Activated CD4-positive, alpha-beta T cell treated with anti-CD3 and anti-CD28 coated beads, Interleukin-10, Interleukin-2, amounts not matched to agents 100 ng/mL and 50 ng/mL, durations not matched to agents 16 hours and 8 hours (primary cell): ENCODE data around the gene SLC29A2.
A peak's percentile ranks its signal among the peaks of the same experiment; 100 is the strongest.

Source experiments
- DNase-seq: peaks from one replicate; pipeline ENCODE4 v3.0.0-alpha.2; 2020

SLC29A2 gene, protein sequence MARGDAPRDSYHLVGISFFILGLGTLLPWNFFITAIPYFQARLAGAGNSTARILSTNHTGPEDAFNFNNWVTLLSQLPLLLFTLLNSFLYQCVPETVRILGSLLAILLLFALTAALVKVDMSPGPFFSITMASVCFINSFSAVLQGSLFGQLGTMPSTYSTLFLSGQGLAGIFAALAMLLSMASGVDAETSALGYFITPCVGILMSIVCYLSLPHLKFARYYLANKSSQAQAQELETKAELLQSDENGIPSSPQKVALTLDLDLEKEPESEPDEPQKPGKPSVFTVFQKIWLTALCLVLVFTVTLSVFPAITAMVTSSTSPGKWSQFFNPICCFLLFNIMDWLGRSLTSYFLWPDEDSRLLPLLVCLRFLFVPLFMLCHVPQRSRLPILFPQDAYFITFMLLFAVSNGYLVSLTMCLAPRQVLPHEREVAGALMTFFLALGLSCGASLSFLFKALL

DNA sequence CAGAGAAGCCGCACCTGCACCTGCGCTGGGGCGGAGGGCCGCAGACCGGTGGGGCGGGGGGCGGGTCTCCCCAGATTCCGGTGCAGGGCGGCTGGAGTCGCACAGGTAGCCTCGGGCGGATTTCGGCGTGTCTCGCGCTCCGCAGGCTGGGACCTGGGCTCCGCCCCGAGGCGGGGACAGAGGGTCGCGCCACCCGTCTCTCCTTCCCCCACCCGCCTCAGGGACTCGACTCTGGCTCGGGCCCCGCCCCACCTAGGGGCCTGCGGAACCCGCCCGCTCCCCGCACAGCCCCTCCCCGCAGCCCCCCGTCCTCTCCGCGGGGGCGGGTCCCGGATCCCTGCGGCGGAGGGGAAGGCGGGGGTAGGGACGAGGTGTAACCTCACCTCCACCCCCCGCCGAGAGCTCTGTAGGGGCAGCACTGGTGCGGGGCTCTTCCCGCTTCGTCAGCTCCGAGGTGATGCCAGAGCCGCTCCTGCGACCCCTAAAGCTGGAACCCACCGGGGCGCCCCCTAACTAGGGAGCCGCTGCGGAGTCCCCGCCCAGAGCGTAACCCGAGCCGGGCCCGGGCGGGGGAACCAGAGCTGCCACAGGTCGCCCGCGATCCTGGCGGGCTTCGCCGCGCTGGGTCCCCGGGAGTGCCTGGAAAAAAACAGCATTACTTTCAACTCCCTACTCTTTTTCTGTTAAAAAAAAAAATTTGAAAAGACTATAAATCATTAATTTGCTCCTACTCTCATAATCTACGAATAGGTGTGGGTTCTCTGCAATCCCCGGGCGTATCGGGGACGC, at the start of gene SLC29A2:
SLC29A2 (minus strand) TSS at position 134 of the 789 bp plus-strand sequence. CDS start 169 bp downstream, outside the sequence.
- peak; percentile 87 for DNase-seq

DNA sequence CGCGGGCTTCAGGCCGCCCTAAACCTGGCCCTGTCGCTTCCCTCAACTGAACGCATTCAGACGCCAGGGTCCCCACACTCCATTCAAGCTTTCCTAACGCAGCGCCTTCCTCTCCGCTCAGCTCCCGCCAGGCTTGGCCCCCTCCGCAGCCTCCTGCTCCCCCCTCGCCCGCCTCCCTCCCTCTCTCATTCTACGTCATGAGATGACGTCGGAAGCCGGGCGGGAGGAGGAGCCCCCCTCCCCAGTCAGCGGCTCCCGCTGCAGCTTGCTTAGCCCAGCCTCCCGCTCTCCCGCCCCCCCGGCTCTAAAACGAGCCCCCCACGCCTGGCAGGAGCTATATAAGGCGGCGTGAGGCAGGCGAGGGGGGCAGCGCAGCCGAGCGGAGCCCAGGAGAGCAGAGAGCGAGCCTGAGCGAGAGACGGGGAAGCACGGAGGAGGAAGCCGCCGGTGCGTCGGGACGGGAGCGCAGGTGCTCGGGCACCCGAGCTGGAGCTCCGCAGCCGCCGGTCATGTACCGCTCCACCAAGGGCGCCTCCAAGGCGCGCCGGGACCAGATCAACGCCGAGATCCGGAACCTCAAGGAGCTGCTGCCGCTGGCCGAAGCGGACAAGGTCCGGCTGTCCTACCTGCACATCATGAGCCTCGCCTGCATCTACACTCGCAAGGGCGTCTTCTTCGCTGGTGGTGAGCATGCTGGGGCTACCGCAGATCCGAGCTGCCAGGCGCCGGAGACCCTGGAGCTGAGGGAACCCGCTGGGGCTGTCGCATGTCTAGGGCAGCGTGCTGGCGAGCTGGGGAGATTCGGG, 49.3 kb upstream of the SLC29A2 start, which contains the start of gene NPAS4:
NPAS4 (plus strand) TSS at position 365 of the 806 bp plus-strand sequence; CDS start at position 510, 145 bp downstream.
- DNase-seq = no peak

DNA sequence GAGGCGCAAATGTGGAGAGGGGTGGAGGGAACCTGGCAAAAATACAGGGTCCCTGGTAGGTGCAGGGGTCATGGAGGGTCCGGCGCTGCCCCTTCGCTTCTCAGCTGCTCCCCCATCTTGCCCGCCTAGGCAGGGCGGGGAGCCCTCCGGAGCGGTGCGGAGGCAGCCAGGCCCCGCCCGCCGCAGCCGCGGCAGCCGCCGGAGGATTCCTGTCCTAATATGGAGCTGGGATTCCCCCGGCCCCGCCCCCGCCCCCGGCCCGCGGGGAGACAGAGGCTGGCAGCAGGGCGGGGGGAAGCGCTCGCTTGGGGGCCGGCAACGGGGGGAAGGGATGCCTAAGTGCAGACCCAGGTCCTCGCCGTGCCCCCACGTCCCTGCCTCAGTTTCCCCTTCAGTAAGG, 48.3 kb upstream of the SLC29A2 start:
- no peak for DNase-seq

DNA sequence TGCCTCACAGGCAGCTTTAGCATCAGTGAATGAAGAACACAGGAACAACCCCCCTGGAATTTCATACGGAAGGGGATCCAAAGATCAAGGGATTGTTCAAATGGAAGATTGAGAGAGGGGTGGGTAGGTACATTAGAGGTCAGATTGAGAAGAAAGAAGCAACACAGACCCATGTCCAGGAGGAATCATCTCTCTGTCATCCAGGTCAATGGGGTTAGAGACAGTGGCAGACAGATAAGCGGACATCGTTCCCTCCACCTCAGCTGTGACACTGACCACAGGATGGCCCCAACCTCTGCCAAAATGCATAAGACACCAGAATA, 47.4 kb upstream of the SLC29A2 start:
- no peak for DNase-seq

DNA sequence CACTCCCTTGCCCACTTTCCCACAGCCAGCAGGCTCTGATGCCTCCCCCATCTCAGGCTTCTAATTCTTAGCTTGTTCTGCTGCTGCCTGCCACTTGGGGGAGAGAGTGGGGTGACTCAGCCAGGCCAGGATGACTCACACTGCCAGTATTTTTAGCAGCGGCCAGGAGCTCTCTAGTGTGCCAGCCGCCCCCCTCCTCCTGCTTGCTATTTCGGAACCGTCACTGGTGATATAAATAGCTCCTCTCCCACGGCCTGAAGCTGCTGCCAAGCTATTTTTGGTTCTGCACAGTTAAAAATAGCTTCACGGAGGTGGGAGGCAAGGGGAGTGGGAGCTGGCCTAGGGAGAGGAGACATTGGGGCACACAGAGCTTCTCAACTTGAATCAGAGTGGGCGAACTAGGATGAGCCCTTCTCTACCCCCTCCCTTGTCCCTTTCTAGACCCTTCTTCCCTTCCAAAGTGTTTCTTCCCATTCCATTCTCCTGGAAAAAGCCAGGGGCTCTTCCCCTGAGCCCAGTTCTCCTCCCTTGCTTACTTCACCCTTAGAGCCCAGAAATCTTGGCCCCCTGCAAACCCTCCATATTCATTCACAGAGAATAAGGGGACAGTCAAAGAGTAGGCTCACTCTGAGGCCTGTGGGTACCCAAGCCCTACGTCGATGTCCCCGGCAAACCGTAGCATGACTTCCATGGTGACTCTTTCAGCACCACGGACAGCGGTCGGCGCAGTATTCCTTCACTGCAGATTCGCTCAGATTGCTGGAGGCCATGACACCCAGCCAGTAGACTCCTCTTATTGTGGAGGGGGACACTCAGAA, 46.8 kb upstream of the SLC29A2 start:
- DNase-seq = peak; percentile 82

DNA sequence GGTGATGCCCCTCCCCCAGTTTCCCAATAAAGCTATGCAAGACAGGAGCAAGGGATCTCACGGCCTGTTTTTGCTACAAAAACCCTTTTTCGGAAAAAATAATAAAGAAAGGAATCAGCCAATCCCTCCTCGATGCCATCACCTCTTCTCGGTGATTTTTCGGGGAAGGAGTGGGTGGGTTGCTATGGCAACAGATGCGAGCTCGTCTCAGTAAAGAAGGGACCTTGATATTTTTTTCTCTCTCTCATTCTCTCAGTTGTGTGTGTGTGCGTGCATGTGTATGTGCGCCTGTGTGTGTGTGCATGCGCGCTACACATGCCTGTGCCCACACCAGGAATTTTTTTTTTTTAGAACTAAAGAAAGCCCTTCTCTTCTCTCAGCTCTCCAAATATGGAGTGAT, 45.4 kb upstream of the SLC29A2 start:
- DNase-seq = no peak

DNA sequence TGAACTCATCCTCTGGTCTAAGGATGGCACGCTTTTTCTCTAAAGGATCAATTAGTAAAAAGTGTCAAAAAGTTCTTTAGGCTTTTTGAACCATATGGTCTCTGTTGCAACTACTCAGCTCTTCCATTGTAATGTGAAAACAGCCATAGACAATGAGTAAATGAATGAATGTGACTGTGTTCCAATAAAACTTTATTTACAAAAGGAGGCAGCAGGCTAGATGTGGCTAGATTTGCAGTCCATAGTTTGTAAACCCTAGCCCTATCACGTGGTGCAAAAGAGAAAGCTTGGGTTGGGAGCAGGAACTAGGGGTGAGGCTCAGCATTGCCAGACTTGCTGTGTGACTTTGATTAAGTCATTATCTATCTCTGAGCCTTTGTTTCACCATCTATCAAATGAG, 43.9 kb upstream of the SLC29A2 start:
- DNase-seq = no peak

DNA sequence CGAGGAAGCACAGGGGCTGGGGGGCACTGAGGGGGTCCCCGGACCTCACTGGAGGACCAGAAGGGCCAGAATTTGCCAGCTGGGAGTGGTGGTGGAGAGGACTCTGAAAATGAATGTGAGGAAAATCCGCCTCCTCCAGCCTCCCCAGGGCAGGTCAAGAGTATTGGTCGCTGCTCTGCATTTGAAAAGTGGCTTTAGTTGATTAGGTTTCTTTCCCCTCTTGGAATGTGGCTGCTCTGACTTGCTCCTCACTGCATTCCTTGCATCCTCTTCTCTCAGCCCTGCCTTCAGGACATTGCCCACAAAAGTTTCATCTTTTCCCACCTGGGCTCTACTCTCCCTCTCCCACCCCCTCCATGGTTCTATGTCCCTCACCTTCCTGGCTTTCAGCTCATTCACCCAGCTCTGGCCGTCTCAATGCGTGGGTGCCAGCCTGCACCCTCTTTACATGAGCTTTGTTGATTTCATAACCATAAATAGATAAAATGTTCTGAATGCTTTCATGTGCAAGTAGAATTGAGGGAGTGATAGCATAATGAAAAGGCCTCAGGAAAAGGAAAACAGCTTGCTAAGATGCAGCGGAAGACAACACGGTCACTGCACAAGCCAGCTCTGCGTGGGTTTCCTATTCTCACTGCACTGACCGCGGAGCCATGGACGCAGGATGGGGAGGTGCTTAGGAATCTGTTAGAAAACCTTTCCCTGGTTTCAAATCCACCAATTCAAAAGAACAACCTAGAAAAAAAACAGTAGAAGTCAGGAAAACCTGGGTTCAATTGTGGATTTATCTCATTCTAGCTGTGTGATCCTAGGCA, 42.8 kb upstream of the SLC29A2 start:
- no peak for DNase-seq

DNA sequence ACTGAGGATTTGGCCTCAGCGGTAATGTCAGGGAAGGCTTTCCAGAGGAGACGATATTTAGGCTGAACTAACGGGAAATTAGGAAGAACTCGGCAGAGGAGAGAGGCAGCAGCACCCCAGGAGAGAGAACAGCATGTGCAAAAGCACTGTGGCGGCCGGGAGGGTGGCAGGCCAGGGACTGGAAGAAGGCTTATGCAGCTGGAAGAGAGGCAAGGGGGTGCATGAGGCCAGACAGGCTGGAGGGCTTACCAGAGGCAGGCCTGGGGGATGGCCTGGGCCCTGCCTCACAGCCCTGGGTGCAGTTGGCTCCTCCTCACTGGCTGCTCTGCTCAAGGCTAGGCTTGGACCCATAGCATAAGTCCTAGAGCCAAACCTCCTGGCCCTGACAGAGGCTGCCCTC, 41.6 kb upstream of the SLC29A2 start:
- no peak for DNase-seq

DNA sequence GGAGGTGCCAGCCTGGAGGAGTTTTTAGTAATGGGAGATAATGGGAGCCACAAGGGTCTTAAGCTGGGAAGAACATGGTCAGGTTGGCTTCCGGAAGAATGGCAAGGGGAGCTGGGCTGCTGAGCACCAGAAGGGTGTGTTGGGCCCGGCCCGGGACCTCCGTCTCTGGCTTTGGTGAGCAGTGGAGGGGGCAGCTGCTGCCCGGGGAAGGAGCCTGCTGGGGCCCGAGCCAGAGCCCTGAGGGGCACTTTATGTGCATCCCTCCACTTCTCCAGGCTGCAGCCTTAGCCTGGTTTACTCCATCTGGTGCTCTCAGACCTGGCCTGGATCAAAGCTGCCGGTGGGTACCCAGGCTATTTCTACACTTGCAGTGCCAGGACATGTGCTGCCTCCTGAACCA, 40.5 kb upstream of the SLC29A2 start:
- DNase-seq = no peak

DNA sequence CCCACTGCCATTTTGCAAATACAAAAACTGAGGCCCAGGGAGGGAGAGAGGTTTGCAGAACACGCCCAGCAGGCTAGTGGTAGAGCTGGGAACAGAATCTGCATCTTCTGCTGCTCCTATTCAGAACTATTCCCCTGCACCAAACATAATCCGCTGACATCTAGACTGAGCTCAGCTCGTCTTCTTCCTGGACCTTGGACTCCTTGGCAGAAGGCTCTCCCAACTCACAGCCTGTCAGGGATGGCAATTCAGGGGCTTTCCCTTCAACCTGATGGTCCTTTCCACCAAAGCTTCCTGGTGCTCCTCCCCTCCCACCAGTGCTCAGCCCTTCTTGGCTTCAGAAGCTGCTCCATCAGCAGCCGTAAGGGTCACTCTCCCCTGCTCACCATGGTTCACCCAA, 39.8 kb upstream of the SLC29A2 start:
- no peak for DNase-seq

DNA sequence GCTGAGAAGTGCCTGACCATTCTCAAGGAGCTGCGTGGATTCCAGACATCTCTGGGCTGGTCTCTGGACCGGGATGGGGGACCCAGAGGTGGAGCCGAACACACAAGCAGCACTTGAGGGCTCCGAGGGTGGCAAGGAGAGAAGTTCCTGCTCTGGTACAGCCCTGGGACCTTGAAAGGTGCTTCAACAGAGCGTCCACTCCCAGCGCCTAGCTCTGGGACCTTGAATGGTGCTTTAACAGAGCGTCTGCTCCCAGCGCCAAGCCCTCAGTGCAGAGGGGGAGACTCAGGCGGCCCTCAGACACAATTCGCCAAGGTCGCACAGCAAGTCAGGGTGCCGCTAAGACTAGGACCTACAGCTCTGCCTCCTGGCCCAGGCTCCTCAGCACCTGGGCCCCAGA, 38.6 kb upstream of the SLC29A2 start:
- no peak for DNase-seq

DNA sequence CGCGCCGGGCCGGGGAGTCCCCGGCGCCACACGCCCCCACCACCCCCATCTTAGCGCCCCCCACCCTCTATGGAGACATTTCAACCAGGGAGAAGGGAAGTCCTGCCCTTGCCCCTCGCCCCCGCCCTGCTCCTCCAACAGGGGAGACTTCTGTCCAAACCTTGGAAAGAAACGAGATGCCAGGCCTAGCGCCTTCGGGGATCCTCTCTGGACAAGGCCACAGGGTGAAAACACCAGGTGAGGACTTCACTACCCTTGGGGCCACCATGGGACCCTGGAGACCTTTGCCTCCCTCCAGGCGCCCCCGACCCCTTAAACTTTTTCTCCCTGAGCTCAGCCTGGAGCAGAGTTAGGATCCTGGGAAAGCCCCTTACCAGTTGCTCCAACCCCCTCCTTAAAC, 37.7 kb upstream of the SLC29A2 start:
- DNase-seq = no peak

DNA sequence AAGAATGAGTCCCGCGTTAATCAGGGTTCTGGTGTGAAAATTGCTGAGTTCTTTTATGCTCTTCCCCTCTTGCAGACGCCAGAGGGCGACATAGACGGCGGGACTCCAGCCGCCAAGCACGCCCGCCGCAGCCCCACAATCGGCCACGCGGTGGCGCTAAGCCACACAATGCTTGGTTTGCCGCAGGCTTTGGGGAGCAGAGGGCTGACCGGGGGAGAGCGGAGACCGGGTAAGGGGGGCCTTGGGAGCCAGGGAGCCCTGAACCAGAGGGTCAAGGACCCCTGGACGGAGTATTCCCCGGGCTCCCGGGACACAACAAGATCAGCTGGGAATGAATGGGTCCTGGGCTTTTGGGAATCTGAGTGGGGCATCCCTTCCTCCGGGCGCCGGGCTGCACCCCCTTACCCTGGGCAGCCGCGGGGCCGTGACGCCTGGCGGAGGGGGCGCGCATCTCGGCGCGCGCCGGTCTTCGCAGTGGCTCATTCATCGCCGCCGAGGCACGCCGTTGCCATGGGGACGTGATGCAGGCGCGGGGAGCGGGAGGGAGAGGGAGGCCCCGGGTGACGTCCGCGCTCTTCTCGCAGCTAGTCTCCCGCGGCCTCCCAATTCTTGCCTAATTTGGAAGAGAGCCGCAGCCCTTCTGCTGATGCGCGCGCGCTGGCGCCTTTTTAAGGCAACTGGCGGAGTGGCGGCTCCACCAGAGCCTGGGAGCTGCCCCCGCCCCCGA, 37.1 kb upstream of the SLC29A2 start:
- peak; percentile 92 for DNase-seq

DNA sequence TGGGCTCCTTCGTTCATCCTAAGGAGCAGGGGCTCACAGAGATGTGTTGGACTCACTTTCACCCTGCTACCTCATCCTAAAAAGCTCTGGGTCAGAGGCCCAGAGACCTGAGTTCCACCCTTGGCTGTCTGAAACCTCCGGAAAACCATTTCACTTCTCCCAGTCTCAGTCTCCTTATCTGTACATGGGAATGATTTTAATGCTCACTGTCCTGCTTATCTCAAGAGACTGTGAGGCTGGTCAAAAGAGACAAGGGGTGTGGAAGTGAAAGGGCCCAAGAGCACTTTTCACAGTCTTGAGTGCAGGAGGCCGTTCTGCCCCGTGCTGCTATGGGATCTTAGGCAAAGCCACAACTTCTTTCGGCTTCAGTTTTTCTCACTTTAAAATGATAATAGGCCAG, 36.1 kb upstream of the SLC29A2 start:
- DNase-seq = no peak

DNA sequence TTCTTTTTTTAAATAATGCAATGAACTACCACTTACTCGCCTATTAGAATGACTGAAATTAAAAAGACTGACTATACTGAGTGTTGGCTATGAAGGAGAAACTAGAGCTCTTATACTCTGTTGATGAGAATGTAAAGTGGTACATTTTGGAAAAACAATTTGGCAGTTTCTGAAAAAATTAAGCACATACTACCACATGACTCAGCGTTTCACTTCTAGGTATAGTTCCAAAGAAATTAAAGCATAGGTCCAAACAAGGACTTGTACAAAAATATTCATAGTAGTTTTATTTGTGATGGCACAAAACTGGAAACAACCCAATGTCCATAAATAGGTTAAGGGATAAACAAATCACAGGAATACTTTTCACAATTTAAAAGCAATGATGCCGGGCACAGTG, 22.4 kb upstream of the SLC29A2 start:
- DNase-seq = no peak

DNA sequence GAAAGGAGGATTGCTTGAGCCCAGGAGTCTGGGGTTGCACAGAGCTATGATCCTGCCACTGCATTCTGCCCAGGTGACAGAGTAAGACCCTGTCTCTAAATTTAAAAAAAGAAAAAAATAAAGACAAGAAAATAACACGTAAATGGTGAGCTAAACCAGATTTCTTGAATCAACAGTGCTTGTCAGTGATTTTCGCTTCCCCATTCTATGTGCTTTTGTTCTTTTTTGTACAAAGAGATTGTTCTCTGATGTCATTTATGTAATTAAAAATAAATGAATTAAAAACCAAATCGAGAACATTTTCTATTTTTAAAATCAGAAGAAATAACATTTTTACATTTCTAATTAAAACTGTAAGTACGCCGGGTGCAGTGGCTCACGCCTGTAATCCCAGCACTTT, 19.8 kb upstream of the SLC29A2 start:
- no peak for DNase-seq

DNA sequence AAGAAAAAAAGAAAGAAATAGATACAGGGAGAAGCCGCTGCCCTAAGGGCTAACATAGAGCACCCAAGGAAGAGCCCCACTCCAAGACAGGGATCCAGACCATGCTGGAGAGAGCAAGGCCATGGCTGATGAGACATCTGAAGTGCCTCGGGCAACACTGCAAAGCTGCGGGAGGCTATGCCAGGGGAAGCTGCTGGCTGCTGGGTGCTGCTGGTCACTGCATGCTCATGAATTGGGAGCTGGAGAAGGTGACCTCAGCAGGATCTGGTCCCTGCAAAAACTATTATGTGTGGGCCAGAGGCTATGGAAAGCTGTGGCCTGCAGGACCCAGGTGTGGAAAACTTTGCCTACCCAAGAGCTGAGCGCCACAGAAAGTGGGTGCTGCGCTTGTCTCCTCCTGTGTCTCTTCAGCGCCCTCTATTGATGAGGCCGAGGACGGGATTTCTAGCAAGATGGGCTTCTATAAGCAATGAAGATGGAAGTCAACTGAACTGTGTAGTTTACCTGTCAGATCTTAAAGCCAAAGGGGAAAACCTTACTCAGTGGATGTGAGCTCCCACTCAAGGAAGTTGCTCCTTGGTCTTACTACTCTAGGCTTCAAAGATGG, 17.3 kb upstream of the SLC29A2 start:
- DNase-seq = peak; percentile 79

DNA sequence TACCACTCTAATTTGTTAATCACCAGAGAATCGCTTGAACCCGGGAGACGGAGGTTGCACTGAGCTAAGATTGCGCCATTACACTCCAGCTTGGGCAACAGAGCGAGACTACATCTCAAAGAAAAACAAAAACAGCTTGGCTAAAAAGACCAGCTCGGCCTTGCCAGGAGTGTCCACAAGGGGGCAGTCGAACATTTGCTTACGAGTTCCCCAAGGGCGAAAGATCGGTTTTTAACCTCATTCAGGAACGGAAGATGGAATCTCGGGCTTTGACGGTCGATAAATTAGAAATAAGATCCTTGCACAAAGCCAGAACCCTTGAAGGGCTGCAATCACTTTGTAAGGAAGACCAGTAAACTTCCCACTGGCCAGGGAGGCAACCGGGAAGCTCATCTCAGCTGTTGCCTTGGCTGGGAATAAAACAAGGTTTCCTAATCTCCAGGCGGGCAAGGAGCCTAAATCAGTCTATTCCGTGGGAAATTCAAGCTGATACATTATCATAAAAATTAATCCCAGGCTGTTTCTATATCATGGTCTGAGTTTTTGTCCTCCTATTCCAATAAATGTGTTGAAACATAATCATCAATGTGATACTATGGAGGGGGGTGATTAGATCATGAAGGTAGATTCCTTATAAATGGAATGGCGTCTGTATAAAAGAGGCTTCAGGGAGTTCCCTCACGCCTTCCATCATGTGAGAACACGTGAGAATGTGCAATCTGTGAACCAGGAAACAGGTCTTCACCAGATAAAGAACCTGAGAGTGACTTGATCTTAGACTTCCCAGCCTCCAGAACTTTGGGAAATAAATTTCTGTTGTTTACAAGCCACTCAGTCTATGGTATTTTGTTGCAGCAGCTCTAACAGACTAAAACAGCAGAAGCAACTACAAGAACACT, 14.9 kb upstream of the SLC29A2 start:
- peak; percentile 82 for DNase-seq
